Heart left ventricle (tissue), 16 donors: ENCODE results near the gene KRTAP4-7. TPM values are rescaled to one million over a fixed set of nuclear protein-coding genes. Genes with fewer than 3 reads are reported as not detected.
"Not testable (repeated sequence)": the region's sequence is repeated elsewhere in the genome, so short reads cannot be mapped to it uniquely, and the experiment has no call there.

Experiments
- ATAC-seq, 4 donors: fragments of 200-7000 bp; cut with Tn5 transposase; one replicate each; pipeline ENCODE4 v1.9.1; 2020 to 2022; ENCODE audit warnings: moderate library complexity in 4 of 4, mild to moderate bottlenecking in 3 of 4, moderate number of reproducible peaks in 1 of 4
- DNase-seq, 5 donors: peaks; one replicate each; pipeline ENCODE4 v3.0.0-alpha.2; 2020
- H3K27ac ChIP-seq, 12 donors: fragments of 200-600 bp; sonication (generic) in 4 of 12; one replicate each; pipeline versions ENCODE4 v1.5.0 to v1.8.0; 2016 to 2022; ENCODE audit warnings: mild to moderate bottlenecking in 2 of 12
- H3K27me3 ChIP-seq, 9 donors: fragments of 200-600 bp; sonication (generic) in 2 of 9; one replicate each; pipeline versions ENCODE4 v1.5.1 to v1.8.0; 2016 to 2022; ENCODE audit warnings: mild to moderate bottlenecking in 3 of 9
- H3K36me3 ChIP-seq, 9 donors: fragments of 200-600 bp; sonication (generic) in 2 of 9; one replicate each; pipeline versions ENCODE4 v1.5.0 to v1.8.0; 2018 to 2022; ENCODE audit warnings: mild to moderate bottlenecking in 2 of 9
- H3K4me1 ChIP-seq, 12 donors: fragments of 200-600 bp; sonication (generic) in 4 of 12; one replicate each; pipeline versions ENCODE4 v1.5.0 to v1.8.0; 2016 to 2022; ENCODE audit warnings: mild to moderate bottlenecking in 3 of 12
- H3K4me3 ChIP-seq, 12 donors: fragments of 200-600 bp; sonication (generic) in 4 of 12; one replicate each; pipeline versions ENCODE4 v1.5.0 to v1.8.0; 2017 to 2022; ENCODE audit warnings: mild to moderate bottlenecking in 9 of 12, moderate library complexity in 4 of 12
- H3K9me3 ChIP-seq, 12 donors: fragments of 200-600 bp; sonication (generic) in 4 of 12; one replicate each; pipeline versions ENCODE4 v1.5.0 to v1.8.0; 2016 to 2022; ENCODE audit warnings: mild to moderate bottlenecking in 1 of 12
- POLR2A ChIP-seq, 2 donors: fragments of 450-650 bp; IDR thresholded peaks; one replicate each; pipeline ENCODE4 v1.6.1; 2017; ENCODE audit warnings: antibody characterized with exemption in 2 of 2, mild to moderate bottlenecking in 2 of 2, moderate library complexity in 2 of 2
- WGBS, 4 donors: extraction: QIAGEN DNeasy Blood & Tissue Kit in 2 of 4; methylation state at CpG; one replicate each; pipeline versions ENCODE4 v1.1.5 to v1.1.7; 2013 to 2018; 5-methylcytosine and 5-hydroxymethylcytosine counted together
- intact Hi-C, 10 donors: fragments of 100-400 bp; cut with DNase I; formaldehyde crosslinking; loops; one replicate each; pipeline versions ENCODE4 v1.11.1 to v1.14.2; 2022
- polyA plus RNA-seq, 2 donors: library from polyadenylated mRNA; stranded (reverse); fragments of 200-250 nt; gene quantifications; one replicate each; pipeline ENCODE4 v1.2.3, GENCODE V29; 2013
- total RNA-seq, 9 donors: library from RNA; depleted of rRNA in 2 of 9; stranded (reverse); fragments of >200 nt in 2 of 9; fragmentation: NEBNext Ultra II Directional in 3 of 9; extraction: Animal tissue kit (Norgen Biotek cat#: 25700) in 3 of 9; gene quantifications; one replicate each; pipeline versions ENCODE4 v1.1.0 to v1.2.4, GENCODE V29; 2016 to 2023
- TF ChIP-seq, protein P1 (sequence below), 12 donors: fragments of 200-600 bp; sonication (generic) in 4 of 12; IDR thresholded peaks; one replicate each; pipeline versions ENCODE4 v1.5.0 to v1.8.0; 2018 to 2022; ENCODE audit warnings: antibody characterized with exemption in 12 of 12, mild to moderate bottlenecking in 5 of 12
- donor health status: ischemic (EF 13 %, LVEDD 7.1; RV severe dilation, severe dysfunction).
- donor health status: healthy with polysubstance abuse.
- donor health status: DM: no; HTN: yes; CAD: no.
- donor health status: DM: no; HTN: no; CAD: no.
- donor health status: ischemic (EF 25% LVEDD 6.9; RV normal size, moderate dysfunction).
- donor health status: ischemic (EF 25% LVEDD 5.7; RV mildly dilated, moderate dysfunction).
- donor health status: healthy.
- donor health status: DM: yes; HTN: yes; CAD: no.
- donor health status: ischemic (EF 35%, LVEDD 5.7; RV mildly dilated, moderate dysfunction).
- donor health status: nonischemic (EF 11% LVEDD 7.7; RV severe dilation, severe dysfunction).
- donor health status: DM: yes; HTN: yes; CAD: no.
- donor health status: PGD.
- donor health status: ischemic (EF 29% LVEDD 5.4; RV normal size, mild dysfunction).
- donor health status: nonischemic (EF 23%, LVEDD 6.1; RV moderate dilation, normal function).

The KRTAP4-7 gene
- total and polyA plus RNA-seq, 11 donors, result not detected

DNA sequence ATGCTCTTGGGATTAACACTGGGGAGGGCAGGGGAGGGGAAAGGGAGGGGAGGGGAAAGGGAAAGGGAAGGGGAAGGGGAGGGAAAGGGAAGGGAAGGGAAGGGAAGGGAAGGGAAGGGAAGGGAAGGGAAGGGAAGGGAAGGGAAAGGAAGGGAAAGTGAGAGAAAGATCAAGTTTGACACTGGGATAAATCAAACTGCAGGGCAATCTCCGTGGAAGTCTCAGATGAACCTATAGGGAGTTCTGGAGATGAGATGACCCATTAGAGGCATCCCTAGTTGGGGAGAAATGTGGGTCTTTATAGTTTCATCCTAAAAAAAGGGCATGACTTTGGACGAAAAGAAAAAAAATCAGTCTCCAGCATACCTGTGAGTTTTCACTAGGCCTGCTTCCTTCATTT lies 37.8 kb downstream of the KRTAP4-7 start:
- intact Hi-C loops, result no loop called here
- Histone ChIP-seq H3K4me3 (no peak overlapping the region), H3K27ac (no peak overlapping the region), H3K27me3 (peaks cover 0 to 18% (median 0%) of the 10 kb centered on the region in 9 donors), H3K9me3 (no peaks in the 10 kb centered on the region), H3K4me1 (no peaks in the 10 kb centered on the region), H3K36me3 (no peaks in the 10 kb centered on the region)
- TF ChIP-seq, protein P1, sequence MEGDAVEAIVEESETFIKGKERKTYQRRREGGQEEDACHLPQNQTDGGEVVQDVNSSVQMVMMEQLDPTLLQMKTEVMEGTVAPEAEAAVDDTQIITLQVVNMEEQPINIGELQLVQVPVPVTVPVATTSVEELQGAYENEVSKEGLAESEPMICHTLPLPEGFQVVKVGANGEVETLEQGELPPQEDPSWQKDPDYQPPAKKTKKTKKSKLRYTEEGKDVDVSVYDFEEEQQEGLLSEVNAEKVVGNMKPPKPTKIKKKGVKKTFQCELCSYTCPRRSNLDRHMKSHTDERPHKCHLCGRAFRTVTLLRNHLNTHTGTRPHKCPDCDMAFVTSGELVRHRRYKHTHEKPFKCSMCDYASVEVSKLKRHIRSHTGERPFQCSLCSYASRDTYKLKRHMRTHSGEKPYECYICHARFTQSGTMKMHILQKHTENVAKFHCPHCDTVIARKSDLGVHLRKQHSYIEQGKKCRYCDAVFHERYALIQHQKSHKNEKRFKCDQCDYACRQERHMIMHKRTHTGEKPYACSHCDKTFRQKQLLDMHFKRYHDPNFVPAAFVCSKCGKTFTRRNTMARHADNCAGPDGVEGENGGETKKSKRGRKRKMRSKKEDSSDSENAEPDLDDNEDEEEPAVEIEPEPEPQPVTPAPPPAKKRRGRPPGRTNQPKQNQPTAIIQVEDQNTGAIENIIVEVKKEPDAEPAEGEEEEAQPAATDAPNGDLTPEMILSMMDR (IDR thresholded peaks at IDR 0.05), result no peak
- no peak for TF ChIP-seq POLR2A (IDR thresholded peaks at IDR 0.05)
- 78 to 95% (median 84%) methylated on average over 2 of the region's 2 CpGs for WGBS, 4 donors
- ATAC-seq (no peak), DNase-seq (no peak)

DNA sequence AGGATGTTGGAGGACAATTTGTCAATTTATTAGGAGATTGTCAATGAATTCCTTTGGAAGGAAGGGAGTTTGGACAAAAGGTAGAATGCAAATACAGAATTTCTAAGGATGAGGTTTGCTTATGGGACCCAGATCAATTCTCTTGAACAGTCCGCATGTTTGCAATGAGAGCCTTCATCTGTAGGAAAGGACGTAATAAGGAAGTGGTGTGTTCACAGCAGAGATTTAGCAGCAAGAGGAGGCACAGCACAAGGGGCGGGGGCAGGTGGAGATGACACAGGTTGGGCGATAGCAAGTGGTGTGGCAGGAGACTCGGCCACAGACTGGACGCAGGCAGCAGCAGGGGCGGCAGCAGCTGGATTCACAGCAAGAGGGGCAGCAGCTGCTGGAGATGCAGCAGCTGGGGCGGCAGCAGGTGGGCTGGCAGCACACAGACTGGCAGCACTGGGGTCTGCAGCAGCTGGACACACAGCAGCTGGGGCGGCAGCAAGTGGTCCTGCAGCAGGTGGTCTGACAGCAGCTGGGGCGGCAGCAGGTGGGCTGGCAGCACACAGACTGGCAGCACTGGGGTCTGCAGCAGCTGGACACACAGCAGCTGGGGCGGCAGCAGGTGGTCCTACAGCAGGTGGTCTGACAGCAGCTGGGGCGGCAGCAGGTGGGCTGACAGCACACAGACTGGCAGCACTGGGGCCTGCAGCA lies 39.5 kb downstream of the KRTAP4-7 start:
- DNase-seq, ATAC-seq, H3K27ac ChIP-seq, intact Hi-C loops, H3K4me3 ChIP-seq, H3K36me3 ChIP-seq, H3K4me1 ChIP-seq, H3K9me3 ChIP-seq: not testable (repeated sequence)
- peaks cover 0 to 13% (median 0%) of the 10 kb centered on the region in 9 donors for H3K27me3 ChIP-seq
- WGBS, 4 donors, result 75 to 80% (median 75%) methylated on average over 9 to 12 of the region's 12 CpGs

DNA sequence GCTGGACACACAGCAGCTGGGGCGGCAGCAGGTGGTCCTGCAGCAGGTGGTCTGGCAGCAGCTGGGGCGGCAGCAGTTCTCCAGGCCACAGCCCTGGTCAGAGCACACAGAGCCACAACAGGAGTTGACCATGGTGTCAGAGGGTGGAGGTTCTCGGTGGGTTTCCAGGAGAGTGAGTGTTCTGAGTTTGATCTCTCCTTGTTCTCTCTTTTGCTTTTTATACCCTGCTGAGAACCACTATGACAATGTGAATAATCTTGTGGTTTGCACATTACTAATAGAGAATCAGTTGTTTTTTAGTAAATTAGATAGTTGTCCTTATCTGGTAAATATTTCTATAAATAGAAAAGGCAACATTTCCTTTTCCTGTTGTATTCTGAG lies 40.0 kb downstream of the KRTAP4-7 start, which contains the start of gene KRTAP4-12:
Gene KRTAP4-12, minus strand, starts transcription at position 192 of the 381 bp plus-strand sequence. Its CDS starts 60 bp downstream, at position 132.
- H3K9me3 ChIP-seq, H3K36me3 ChIP-seq, H3K27ac ChIP-seq, H3K4me1 ChIP-seq, DNase-seq, H3K4me3 ChIP-seq, intact Hi-C loops, ATAC-seq, H3K27me3 ChIP-seq: not testable (repeated sequence)
- 28 to 72% (median 59%) methylated on average over 3 of the region's 3 CpGs for WGBS, 4 donors

DNA sequence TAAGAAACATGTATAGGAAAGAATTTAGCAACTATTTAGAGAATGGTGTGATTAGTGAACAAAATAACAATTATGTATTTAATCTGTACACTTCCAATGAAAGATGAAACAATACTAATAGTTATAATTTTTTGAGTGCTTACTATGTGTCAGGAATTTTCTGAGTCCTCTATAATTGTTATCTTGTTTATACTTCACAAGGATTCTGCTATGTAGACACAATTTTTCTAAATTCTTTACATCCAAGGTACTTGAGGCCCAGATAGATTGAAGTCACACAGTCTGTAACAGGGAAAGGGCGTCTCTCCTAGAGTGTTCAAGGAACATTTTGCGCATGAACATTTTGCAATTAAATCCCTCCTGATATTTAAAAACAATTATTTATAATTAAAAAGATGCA lies 41.1 kb downstream of the KRTAP4-7 start:
- Histone ChIP-seq H3K27ac (no peak overlapping the region), H3K9me3 (peaks cover 0 to 7% (median 0%) of the 10 kb centered on the region in 12 donors), H3K36me3 (no peaks in the 10 kb centered on the region), H3K27me3 (peaks cover 0 to 5% (median 0%) of the 10 kb centered on the region in 9 donors), H3K4me3 (no peak overlapping the region), H3K4me1 (no peaks in the 10 kb centered on the region)
- DNase-seq (no peak), ATAC-seq (no peak)
- TF ChIP-seq, protein P1 (IDR thresholded peaks at IDR 0.05), result no peak
- TF ChIP-seq POLR2A (IDR thresholded peaks at IDR 0.05), result no peak
- 92 to 97% (median 93%) methylated on average over 2 of the region's 2 CpGs for WGBS, 4 donors
- intact Hi-C loops, result no loop called here

DNA sequence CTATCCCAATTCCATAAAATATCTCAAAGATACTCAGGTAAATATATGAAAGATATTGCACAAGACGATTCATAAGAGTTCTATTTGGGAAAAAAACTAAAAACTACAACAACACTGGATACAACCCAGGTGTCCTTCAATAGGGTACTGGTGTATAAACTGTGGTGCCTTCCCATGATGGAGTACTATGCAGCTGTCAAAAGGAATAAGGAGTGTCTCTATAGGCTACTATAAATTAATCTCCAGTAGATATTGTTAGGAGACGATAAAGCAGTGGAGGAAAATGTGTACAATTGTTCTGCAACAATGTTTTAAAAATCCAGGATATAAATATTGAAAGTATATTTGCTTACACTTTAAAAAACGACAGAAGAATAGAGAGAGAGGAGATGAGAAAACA lies 42.5 kb downstream of the KRTAP4-7 start:
- intact Hi-C loops, result no loop called here
- H3K27me3 ChIP-seq, result peaks cover 0 to 5% (median 0%) of the 10 kb centered on the region in 9 donors
- no peaks in the 10 kb centered on the region for H3K4me1 ChIP-seq
- H3K36me3 ChIP-seq, result no peaks in the 10 kb centered on the region
- WGBS, 4 donors, result 83 to 88% (median 85%) methylated on average over 3 of the region's 3 CpGs
- TF ChIP-seq, protein P1 (IDR thresholded peaks at IDR 0.05), result no peak
- no peak for TF ChIP-seq POLR2A (IDR thresholded peaks at IDR 0.05)
- peaks cover 0 to 7% (median 0%) of the 10 kb centered on the region in 12 donors for H3K9me3 ChIP-seq
- no peak overlapping the region for H3K4me3 ChIP-seq
- DNase-seq (no peak), ATAC-seq (no peak)
- H3K27ac ChIP-seq, result no peak overlapping the region
